Activated CD4-positive, alpha-beta T cell treated with anti-CD3 and anti-CD28 coated beads, Interleukin-2, Interleukin-6, amounts not matched to agents 100 ng/mL and 50 ng/mL, durations not matched to agents 16 hours and 8 hours (primary cell): ENCODE results near the gene PRKG1.

Source experiments
- DNase-seq: peaks from one replicate; pipeline ENCODE4 v3.0.0-alpha.2; 2020

The PRKG1 gene

GRCh38 chr10:51462076-51462779, 387.9 kb downstream of the PRKG1 start:
- DNase-seq, result no peak

GRCh38 chr10:51468424-51468823, 394.1 kb downstream of the PRKG1 start:
- no peak for DNase-seq

- DNase-seq, result no peak
Observed at GRCh38 chr10:51469686-51470085, 395.4 kb downstream of the PRKG1 start.

GRCh38 chr10:51471271-51471670, 397.0 kb downstream of the PRKG1 start:
- no peak for DNase-seq

- no peak for DNase-seq
Observed at GRCh38 chr10:51472154-51472553, 397.9 kb downstream of the PRKG1 start.

DNA sequence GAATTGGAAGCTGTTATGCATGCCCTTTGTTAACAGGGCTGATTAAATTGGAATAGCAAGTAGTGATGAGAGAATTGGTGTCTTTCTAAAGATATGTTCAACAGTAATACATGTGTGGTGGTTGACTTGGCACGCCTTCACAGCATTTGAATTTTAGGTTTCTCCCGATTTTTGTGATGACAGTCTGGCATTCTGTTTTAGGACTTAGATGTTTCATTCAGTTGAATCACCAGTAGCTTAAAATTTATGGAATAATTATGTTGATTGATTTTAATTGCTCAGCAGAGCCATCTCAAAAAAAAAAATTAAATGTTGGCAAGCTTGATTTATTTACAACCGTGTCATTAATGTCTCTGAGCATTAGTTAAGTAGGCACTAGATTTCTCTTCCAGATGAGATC, 405.4 kb downstream of the PRKG1 start:
- DNase-seq, result no peak

DNA sequence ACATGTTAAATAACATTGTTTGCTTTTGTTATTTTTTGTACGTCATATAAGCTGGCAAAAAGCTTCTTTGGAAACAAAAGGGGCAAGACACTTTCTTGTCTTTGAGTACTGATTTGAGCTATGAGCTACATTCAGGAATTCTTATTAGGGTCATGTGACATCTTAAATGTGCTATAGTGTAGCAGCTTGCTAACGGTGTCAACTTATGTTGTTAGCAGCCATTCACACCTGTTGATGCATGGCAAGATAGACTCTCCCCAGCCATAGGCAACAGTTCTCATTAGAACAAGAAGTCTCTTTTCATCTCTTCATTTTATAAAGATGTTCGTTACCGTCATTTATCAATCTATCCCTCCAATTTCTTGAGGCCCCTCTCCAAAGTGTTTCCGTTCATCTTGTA, 411.4 kb downstream of the PRKG1 start:
- DNase-seq, result no peak

- DNase-seq, result no peak
Observed at GRCh38 chr10:51487576-51487975, 413.3 kb downstream of the PRKG1 start.

GRCh38 chr10:51488766-51489408, 414.6 kb downstream of the PRKG1 start:
- no peak for DNase-seq

- no peak for DNase-seq
Observed at GRCh38 chr10:51498424-51498823, 424.1 kb downstream of the PRKG1 start.

DNA sequence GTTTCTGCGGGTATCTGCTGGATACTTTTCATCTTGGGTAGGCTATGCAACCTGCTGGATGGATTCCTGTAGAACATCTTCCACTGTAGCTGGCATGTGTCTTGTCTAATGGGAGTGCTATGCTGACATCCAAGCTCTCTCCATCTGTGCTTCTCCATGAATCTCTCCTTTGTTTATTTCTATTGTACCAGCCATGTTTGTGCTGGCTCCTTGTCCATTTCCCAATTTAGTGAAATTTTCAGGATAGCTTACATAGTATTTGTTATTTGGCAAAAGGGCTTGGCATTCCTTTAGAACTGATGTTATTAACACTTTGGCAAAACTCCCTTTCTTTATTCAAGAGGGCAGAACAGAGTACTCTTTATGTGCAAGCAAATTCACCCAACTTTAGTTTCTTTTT, 427.1 kb downstream of the PRKG1 start:
- no peak for DNase-seq

DNA sequence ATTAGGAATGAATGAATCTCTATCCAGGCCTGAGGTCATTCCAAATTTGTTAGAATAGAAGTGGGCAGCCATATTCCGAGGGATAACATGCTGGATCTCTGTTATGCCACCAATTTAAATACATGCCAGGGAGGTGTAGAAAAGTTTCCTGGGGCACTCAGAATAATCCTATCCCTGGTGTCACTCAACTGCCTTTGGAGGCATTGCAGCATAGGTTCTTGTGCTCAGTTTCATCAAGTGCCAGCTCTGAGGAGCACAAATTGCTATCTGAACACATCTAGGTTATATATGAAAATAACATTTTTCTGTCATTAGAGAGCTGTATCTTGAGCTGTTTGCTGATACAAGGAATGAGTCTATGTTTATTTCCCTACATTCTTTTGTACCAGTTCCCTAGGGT, 427.8 kb downstream of the PRKG1 start:
- no peak for DNase-seq

DNA sequence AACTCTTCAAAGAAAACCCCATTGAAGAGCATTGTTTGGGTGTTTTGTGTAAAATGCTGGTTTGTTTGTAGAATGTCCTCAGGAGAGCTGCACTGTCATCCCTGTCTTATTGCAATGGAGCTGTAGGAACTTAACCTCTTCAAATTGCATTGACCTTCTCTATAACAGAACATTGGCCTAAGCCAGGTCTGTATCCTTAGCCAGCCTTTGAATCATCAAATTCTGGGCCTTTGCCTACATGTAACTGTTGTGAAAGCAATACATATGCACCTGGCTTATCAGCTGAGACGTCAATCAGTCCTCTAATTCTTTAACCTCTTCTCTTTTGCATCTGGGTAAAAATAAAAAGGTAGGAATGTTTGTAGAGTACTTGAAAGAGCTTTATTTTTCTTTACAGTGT, 429.1 kb downstream of the PRKG1 start:
- no peak for DNase-seq

GRCh38 chr10:51507476-51507875, 433.2 kb downstream of the PRKG1 start:
- no peak for DNase-seq

DNA sequence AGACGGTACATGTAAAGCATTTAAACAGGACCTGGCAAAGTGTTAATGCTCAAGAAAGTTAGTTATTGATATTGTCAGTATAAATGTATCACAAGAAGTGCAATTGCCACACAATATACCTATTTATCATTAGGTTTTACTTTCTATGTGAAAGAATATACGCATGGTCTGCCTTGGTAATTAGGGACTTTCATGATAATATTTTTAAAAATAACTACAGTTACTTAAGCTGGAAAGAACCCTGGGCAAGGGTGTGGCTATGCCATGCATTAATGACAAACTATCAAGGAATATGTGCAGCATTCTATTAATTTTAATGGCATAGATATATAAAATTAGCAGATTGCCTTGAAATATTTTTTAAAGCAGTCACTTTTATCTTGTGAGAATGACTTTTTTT, 433.9 kb downstream of the PRKG1 start:
- DNase-seq, result no peak

GRCh38 chr10:51510231-51510630, 435.9 kb downstream of the PRKG1 start:
- no peak for DNase-seq

DNA sequence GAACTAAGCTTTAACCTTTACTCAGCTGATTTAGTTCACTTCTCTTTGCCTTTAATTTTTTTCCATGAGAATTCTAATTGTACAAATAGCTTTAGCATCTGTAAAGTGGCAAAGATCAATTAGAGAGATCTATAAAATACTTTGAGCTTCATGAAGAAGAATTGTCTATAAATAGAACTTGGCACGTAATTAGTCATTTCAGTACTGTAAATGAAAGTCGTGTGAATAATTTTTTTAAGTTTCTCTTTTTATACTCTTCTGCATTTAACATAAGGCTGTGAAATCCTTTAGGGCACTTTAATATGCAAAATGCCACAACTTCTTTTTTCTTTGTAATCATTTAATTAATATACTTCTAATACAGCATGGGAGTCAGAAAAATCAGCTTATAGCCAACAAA, 447.3 kb downstream of the PRKG1 start:
- no peak for DNase-seq

DNA sequence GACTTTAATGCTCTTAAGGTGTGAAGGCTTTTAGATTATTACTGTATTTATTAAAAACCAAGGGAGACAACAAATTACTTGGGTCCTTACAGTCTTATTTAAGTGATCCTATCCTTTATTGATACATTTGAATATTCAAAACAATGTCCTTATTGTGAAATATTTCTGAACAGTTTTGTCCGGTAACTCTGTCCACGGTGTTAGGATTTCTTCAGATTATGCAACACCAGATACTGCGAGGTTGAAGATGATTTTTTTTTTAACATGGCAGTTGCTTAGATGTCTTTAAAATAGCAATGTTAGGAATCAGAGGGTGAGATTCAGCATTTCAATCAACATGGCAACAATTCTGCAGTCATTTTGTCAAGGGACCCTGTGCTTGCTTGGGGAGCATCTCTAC, 448.6 kb downstream of the PRKG1 start:
- no peak for DNase-seq

- DNase-seq, result no peak
Observed at GRCh38 chr10:51523440-51523839, 449.2 kb downstream of the PRKG1 start.

DNA sequence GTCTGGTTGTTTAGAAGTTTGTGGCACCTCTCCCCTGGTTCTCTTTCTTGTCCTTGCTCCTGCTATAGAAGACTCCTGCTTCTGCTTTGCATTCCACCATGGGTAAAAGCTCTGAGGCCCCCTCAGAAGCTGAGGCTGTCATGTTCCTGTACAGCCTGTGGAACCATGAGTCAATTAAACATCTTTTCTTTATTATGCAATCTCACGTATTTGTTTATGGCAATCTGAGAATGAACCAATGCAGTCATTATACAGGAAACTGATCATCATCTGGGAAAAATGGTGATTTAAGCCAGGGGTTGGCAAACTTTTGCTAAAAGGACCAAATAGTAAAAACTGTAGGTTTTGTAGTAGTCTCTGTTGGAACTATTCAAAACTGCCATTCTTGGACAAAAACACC, 449.8 kb downstream of the PRKG1 start:
- no peak for DNase-seq

DNA sequence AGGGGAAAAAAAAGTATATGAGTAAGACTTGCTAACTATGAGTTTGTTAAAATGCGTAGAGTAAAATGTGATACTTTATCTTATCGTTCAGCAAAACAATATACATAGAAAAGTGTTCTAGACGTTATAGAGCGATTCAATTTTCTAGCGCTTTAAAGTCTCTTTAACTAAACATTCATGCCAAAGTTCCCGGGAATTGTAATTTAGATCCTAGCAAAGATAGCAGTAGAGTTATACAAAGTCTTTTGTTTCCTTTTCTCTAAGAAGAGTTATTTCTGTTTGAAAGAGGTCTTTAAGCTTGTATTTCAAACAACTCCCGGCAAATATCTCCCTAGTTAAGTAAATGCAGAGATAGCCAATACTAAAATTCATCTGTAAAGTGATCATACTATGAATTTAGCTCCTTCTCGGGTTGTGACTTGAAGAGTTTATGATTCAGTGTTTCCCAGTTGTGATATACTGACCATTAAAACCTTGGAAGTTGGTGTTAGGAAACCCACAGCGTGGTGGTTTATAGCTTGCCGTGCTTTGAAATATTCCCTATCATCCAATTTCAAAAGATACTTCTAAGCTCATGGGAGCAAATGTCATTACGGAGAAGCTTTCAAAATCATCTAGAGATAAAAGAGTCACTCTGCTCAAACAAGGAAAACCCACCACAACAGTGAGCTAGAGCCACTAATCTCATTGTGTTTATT, 453.4 kb downstream of the PRKG1 start:
- no peak for DNase-seq

GRCh38 chr10:51528527-51528926, 454.2 kb downstream of the PRKG1 start:
- DNase-seq, result no peak

DNA sequence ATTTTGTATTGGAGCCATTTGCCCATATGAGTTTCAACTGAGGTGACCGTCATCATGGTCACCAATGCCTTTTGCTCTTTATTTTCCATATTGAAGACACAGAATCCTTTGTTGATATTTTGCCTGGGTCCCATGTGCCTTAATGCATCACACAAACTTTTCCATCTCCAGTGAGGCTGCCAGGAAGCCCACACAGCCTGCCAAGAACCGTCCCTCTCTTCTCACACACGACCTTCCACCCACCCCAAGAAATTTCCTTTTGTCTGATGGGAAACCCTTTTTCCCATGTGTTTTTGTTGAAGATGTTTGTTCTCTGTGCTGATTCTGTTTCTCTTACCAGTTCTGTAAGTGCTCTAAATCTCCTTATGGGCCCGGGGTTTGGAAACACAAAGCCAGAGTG, 456.3 kb downstream of the PRKG1 start:
- DNase-seq, result no peak

- no peak for DNase-seq
Observed at GRCh38 chr10:51532044-51532443, 457.8 kb downstream of the PRKG1 start.
